GM18508 (cell line): ENCODE data around the gene SFMBT2.

ENCODE experiments used
- ATAC-seq: cut with Tn5 transposase; IDR thresholded peaks from one replicate; pipeline ENCODE4 v1.9.1; 2021; ENCODE audit warnings: moderate number of reproducible peaks; ENCODE audit not compliant: insufficient read depth, unreplicated experiment

The SFMBT2 gene

DNA sequence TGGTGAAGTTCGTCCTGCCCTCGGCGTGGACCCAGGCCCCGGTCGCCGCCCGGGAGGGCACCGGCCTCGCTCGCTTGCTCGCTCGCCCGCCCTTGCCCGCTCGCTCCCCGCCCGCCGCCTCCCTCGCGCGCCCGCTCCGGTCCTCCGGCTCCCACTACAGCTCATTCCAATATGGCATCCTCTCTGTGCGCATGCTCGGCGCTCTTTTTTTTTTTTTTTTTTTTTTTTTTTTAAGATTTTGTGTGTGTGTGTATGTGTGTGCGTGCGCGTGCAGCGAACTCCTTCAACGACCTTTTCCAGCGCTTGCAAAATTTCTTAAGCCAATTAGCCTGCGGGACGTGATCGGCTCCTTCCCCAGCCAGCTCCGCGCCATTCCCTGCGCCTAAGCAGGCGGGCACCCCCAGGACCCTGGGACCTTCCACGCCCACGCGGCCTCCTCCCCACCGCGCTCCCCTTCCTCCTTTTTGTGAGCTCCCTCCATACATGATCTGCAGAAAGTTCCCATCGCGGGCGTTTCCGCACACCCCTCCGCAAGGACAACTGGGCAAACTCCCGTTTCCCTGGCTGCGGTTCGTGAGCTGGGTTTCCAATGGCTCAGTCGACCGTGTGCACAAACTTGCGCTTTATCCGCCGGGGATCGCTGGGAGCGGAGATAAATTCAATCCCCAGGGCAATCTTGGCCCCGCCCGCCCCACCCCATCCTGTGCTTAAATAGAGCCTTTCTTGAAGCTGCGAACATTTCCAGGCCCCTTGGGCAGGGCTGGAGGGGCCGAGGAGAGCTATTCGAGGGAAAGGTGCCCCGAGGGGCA is at the start of gene SFMBT2:
Gene SFMBT2 (minus strand): TSS at position 173 of the 809 bp plus-strand sequence. CDS start 29,136 bp downstream, outside the sequence.
- ATAC-seq = no peak

DNA sequence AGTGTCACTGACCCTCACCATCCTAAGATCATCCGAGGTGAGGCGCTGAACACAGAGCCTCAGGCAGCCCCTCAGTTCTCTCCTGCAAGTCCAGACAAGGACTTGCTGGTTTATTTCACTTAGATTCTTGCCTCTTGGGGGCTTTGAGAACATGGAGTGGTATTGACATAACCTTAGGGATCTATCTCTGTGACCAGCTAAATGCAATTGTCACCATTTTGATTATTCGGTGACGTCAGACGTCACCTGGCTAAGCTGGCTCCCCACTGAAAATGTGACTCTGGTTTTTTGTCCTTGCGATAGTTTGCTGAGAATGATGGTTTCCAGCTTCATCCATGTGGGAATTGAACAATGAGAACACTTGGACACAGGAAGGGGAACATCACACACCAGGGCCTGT is 49.2 kb upstream of the SFMBT2 start:
- ATAC-seq = no peak

DNA sequence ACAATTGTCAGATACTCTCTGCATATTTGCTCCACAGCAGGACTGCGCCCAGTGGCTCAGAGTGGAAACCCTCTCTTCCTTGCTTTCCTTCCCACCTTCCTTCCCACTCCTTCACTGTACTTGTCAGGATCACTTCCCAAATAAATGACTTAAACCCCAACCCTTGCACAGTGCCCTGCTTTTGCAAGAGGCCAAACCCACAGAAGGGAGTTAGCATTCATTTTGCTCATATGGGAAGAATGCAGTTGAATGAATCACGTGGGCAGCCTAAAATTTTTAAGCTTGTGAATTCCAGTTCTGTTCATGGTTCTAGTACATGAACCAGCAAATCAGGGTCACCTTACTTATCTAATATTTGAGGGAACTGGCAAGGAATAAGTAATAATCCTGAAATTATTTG is 47.7 kb upstream of the SFMBT2 start:
- no peak for ATAC-seq

DNA sequence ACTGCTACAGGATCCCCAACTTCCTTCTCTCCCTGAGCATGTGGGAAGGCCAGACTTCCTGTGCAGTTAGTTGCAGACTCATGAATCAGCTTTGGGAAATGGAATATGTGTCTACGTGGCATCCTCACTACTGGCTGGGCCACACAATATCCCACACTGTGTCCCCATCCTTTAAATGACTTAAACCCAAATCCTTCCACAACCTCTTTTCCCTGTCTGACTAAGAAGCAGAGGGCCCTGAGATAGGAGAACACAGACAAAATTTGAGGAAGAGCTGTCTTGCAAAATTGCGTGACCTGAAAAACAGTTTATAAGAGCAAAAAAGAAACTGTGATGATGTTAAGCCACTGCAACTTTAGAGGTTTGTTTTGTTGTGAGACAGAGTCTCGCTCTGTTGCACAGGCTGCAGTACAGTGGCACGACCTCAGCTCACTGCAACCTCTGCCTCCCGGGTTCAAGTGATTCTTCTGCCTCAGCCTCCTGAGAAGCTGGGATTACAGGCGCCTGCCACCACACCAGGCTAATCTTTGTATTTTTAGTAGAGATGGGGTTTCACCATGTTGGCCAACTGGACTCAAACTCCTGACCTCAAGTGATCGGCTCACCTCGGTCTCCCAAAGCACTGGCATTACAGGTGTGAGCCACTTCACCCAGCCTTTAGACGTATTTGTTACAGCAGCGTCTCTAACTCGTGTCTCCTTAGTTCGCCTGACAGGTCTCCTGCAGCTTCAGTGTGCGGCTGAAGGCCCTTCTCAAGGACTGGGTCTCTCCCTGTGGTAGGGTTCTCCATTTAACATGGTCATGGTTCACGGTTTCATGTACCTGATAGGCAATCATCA is 46.9 kb upstream of the SFMBT2 start:
- no peak for ATAC-seq

DNA sequence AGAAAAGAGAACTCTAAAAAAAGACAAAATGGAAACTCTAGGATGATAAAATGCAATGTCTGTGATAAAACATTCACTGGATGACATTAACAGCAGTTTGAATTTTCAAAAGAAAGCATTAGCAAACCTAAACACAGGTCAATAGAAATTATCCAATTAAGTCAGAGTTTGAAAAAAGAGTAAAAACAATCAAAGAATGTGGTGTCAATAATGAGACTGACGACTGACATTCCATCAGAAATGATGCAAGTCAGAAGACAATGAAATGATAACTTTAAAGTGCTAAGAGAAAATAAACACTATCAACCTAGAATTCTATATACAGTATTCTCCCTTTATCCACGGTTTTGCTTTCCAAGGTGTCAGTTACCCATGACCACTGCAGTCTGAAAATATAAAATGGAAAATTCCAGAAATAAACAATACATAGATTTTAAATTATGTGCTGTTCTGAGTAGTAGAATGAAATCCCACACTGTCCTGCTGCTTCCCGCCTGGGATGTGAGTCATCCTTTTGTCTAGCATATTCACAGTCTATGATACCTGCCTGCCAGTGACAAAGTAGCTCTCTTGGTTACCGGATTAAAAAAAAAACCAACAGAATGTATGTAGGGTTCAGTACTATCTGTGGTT is 38.3 kb upstream of the SFMBT2 start:
- ATAC-seq = no peak

DNA sequence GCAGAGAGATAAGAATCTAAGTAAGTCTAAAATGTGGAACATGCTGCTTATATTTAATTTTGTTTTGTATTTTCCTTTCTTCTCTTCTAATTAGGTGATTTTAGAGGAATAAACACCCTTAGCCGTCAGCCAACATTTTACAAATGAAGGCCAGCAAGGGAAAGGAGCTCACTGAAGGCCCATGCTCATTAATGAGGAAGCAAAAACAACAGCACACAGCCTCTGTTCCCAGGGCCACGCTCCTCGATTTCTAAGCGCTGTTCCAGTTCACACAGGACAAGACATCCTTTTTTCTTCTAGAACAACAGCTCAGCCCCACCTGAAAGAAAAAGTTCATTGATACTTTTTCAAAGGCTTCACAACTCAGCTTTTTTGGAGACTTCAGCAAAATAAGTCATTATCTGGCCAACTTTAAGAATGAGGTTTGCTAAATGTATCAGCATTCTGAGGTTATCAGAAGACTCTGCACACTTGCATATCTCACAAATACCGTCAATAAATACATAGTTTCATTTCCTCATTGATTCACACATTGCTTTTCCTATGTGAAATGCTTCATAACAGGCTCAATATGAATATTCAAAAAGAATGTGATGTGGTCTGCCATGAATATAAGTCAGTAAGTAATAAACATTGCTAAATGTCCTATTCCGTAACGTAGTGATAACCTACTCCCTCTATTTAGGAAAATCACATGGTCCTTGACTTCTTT is 34.8 kb upstream of the SFMBT2 start:
- peak; percentile 79 for ATAC-seq

DNA sequence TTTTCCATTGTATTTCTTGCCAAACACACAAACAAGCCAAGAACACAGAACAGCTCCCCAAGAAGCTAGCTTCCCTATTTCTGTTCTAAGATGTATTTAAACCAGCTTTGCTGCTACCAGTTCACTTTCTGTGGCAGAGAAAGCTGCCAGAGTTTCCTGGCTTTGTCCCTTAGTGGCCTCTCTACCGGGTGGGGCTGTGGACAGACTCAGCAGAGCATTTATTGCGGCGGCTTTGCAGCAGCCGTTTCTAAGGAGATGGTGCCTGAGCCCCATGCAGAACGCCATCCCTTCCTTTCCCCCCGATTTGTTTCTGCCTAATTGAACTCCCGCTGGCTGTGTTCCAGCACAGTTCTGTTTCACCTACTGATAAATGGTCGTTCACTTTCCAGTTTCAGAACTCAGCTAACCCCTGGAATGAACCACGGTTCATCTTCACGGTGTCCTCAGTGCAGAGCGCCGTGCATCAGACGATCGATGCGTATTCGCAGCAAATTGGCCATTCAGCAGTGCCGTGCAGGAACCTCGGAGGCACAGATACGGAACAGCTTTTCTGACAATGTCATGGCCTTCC is 33.8 kb upstream of the SFMBT2 start:
- no peak for ATAC-seq

DNA sequence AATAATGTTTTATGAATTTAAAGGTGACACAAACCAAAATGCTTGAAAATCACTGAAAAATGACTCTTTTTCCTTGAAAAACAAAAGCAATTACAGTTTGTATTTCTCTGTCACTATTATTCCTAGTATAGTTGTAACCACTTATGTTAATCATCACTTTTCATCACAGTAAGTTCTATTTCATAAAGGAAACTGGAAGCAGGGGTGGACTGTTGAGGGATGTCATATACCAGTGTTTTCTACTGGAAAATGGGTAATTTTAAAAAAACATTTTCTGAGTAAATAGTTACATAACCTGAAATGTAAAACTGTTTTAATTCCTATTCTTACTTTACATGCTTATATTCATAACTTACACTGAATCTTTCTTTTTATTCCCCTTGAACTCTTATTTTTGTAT is 32.2 kb upstream of the SFMBT2 start:
- ATAC-seq = no peak

DNA sequence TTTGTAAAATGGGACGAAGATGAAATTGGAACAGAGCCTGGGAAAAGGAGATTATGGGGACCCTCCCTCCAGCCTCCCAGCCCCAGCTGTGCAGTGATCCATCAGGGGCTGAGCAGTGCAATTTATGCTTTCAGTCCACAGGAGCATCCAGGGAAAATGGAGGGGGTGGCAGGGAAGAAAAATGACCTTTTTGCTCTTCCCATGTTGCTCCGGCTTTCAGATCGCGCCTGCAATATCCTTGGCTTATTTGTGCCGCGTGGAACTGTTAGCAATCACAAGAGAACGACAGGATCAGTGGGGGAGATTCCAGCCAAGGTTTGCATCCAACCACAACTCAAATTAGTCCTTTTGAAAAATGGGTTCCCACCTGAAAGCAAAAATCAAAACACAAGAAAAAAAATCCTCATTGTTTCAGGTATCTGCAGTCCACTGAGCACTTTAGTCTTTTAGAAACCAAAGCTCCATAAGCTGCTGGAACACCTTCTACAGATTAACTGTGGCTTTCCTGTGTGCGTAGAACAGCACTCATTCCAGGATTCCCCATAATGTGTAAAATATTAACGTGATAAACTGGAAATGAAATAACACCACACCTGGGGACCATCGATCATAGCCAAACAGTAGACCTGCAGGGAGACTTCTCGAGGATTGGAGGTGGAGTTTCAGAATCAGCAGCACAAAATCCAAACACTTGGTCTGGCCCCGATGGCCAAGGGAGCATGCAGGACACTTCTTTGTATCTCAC is 30.7 kb upstream of the SFMBT2 start:
- ATAC-seq = no peak

DNA sequence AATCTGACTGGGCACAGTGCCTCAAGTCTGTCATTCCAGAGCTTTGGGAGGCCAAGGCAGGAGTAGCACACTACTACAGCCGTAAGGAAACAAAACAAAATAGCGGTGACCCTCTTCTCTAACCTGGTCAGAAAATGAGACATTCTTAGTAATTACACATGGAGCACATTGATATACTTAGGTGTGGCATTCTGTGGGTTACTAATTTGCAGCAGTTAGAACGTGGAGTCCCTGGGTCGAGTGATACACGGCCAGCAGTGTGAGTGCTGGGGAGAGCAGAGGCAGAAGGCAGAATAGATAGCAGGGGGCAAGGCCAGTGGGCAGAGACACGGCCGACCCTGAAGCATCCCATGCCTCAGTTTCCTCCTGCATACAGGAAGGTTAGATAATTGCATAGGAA is 28.9 kb upstream of the SFMBT2 start:
- ATAC-seq = no peak

DNA sequence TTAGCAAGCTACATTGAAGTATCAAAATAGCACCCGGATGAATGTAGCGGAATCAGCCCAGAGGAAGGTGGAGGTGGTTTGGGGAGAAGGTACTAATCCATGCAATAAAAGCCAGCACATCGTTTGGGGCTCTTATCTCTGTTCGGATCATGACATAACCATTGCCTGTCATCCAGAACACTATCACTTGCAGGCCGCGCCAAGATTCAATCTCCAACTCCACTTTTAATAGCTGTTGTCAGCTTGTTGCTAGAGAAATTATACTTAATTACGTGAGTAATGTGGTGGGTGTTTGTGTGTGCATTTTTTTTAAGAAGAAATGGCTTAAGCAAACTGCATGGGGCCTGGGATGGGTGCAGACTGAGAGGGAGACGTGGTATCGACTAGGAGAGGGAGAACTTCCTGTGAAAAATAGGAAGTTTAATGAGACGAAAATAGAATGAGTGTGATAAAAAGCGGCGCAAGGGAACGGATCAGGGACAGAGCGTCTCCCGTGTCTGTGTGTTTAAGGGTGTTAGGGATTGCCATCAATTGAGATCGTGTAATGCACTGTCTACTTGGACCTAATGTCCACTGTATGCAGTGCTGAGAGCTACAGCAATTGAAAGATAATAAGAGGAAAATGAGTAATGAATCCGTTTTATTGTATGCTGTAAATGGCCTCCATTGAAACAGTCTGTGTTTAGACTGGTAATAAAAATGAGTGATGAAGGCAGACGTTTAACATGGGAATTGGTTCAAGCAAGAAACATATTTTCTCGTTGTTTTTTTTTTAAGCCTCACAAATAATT is 27.6 kb upstream of the SFMBT2 start:
- no peak for ATAC-seq

DNA sequence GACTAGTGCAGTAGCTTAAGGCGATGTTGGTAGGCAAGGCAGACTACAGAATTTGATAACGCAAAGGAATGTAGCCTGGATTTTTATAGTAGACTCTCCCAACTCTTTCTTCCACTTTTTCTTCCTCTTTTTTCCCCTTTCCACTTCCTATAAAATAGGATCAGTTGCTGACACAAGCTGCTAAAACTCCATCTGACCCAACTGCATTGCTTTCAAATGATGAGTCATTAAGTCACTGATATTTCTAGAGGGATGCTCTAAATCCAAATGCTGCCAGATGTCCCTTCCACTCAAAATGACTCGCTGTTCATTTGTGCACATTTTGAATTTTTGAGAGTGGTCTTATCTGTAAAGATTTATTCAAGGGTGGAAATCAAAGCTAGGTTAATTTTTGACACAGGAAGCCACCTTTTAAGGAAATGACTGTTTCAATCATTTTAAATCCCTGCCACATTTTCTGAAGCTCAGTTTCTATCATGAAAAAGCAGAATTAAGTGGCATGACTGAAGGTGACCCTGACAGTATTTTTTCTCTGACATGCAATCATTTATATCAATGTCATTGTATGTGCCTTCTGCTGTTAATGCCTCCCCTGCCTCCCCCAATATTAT is 25.8 kb upstream of the SFMBT2 start:
- no peak for ATAC-seq

DNA sequence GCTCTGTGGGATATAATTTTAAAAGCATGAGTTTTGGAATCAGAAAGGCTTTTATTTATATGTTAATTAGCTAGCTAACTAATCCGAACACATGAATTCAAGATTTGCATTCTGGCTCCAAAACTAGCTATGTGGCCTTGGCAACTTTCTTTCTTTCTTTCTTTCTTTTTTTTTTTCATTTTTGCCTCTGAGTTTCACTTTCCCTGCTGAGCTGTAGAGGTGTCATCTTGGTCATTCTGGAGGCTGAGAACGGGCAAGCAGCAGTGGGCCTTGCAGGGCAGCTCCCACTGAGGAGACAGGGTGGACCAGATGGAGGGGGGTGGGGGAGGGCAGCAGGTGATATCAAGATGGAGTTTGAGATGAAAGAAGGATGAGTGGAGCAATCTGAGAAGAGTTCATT is 24.8 kb upstream of the SFMBT2 start:
- ATAC-seq = no peak

DNA sequence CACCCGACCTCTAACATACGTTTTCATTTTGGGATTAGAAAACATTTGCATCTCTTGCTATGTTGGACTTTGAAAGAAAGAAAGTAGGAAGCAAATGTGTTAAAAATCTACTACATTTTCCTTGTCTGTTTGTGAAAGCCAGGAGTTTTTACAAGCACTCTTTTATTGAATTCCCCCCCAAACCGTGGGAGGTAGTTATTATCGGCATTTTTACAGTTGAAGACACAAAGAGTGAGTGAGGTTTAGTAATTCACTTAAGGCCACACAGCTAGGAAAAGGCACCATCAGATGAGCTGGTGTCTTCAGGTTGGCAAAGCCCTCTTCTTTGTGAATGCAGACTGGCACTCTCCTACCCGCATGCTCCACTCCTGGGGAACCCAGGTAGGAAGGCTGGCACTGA is 23.5 kb upstream of the SFMBT2 start:
- ATAC-seq = no peak

DNA sequence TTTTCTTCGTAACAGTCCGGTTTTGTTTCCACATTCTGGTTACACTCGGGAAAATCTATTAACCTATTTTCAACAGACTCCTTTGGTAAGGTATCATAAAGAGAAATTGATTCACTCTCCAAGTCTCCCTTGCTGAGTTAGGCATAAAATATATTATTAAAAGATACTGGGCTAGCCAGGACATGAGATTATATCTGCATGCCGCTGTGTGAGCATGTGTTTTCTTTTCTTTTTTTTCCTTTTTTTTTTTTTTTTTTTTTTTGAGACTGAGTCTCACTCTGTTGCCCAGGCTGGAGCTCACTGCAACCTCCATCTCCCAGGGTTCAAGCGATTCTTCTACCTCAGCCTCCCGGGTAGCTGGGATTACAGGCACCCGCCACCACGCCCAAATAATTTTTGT is 23.0 kb upstream of the SFMBT2 start:
- ATAC-seq = no peak

DNA sequence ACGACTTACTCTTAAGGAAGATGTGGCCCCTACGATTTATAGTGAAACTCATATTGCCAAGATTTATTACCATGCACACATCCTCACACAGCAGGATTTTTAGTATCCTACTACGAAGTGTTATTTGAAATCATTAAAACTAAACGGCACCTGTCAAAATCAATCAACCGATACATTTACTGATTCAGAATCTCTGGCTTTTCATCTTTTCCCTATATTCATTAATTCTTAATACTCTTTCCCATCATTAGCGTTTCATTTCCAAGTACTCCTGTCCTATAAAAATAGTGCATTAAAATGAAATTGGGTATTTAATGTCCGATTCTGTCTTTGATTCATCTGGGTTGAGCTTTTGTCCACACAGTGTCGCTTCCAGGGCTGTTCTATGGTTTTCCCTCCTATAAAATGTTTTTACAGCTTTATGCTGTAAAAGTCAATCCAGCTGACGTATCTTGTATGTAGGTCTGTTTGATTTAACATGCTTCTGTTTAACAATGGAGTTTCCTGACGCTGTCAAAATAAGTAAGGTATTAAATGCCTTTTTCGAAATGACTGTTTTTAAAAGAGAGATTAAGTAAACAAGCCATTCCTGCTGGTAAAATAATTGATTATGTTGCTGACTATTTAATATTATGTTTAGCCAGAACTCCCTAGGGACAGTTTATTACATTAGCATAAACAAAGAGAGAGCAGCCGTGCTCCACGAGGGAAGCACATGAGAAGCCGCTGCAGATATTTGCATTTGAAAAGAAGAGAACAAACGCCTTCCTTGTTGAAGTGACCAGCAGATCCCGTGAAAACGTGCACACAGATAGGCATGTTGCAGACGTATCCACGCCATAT is 22.3 kb upstream of the SFMBT2 start:
- no peak for ATAC-seq

DNA sequence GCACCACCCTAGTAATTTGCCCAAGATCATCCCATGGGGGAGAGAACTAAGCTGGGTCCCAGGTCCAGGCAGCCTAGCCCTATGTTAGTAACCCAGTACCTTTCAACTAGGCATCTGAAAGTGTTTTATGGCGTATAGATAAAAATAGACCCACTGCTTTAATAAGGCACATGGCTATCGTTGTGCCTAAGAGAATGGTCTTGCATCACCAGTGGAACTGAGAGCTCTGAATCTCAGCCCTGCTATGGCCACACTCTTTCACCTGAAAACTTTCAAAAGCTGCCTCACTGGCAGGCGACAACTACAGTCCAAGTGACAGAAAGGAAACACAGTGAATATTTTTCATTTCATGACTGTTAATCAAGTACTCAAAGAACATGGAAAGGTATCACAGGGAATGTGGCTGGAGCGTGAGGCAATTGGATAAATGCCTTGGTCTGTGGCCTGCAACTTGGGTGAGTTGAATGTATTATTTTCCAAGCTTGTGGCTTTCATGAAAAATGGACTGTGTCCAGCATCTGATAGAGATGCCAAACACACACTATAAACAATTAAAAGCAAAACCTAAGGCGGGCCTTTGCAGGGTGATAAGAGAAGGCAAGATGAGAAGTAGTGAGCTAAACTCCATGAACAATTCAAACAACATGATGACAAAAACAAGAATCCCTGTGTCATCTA is 18.0 kb upstream of the SFMBT2 start:
- ATAC-seq = no peak
